SK-N-SH treated with all-trans-retinoic acid at 6 μM for 48 hours (cell line): ENCODE data around the gene RASL11B.

Source experiments
- POU6F1 ChIP-seq: fragments of 250-450 bp; sonication (Bioruptor Pico); IDR thresholded peaks from 2 replicates; pipeline ENCODE4 v1.8.0; 2021; ENCODE audit warnings: low read depth, mild to moderate bottlenecking, moderate library complexity, borderline replicate concordance
- ZFP3 ChIP-seq: fragments of 250-450 bp; sonication (Bioruptor Pico); IDR thresholded peaks from 2 replicates; pipeline ENCODE4 v1.5.0; 2020; ENCODE audit warnings: mild to moderate bottlenecking, moderate library complexity

GRCh38 chr4:52880994-52881393 lies 18.9 kb downstream of the RASL11B start:
- TF ChIP-seq POU6F1 (CRISPR knock-in tag): no peak
- no peak for TF ChIP-seq ZFP3 (CRISPR knock-in tag)
